ENCODE data around the gene PCSK4. TPM values are rescaled to one million over a fixed set of nuclear protein-coding genes. Genes with fewer than 3 reads are reported as not detected.

Gene PCSK4
- total RNA-seq, 1 experiment from 2014 or later = 7.2 TPM

GRCh38 chr19:1491114-1491848 lies 1.1 kb upstream of the PCSK4 start, which contains the start of gene REEP6:
TSS of gene REEP6 (plus strand) at chr19:1491181. CDS start at chr19:1491270, 89 bp downstream.
- Histone ChIP-seq H3K4me1 (ENCODE audit: insufficient read depth, low read length, poor library complexity, severe bottlenecking) (peaks cover 11% of the 10 kb centered on the region), H3K27me3 (replicated peaks; ENCODE audit: insufficient read depth, low read depth, low read length, poor library complexity) (no peaks in the 10 kb centered on the region), H3K27ac (ENCODE audit: low read depth, low read length, poor library complexity, severe bottlenecking) (peak within 1 kb of the TSS; percentile 83), H3K4me3 (ENCODE audit: low read depth, low read length, poor library complexity, severe bottlenecking) (peak within 1 kb of the TSS; percentile 56), H3K9me3 (ENCODE audit: low read depth, low read length, poor library complexity, severe bottlenecking) (no peaks in the 10 kb centered on the region), H3K36me3 (ENCODE audit: insufficient read depth, low read length, poor library complexity, severe bottlenecking) (no peaks in the 10 kb centered on the region)
- CTCF ChIA-PET = interaction anchor here (0.6 to 1.0 kb wide), 4 partner anchors 37 to 181 kb away, joined by 3 to 19 read pairs (median 5); no protein-coding TSS in a partner anchor
- POLR2A ChIA-PET (ENCODE audit: low non-redundant PET) = interaction anchor here (0.7 kb wide), 2 partner anchors 41 to 77 kb away, joined by 6 to 13 read pairs; no protein-coding TSS in a partner anchor
- DNase-seq (ENCODE audit: low spot score) = no peak
- no peak for TF ChIP-seq CTCF (conservative IDR thresholded peaks at IDR 0.05; ENCODE audit: low read depth, low read length)
- no peak for TF ChIP-seq EZH2 (IDR thresholded peaks at IDR 0.05; ENCODE audit: borderline replicate concordance, low read depth, low read length, poor library complexity, severe bottlenecking)
- intact Hi-C loops (cut with micrococcal nuclease; ENCODE audit: unreplicated experiment) = no loop called here
- no TSS peak for BruUV-seq (replicated peaks)

GRCh38 chr19:1489463-1490310 lies 463 bp downstream of the PCSK4 start:
- intact Hi-C loops (cut with micrococcal nuclease; ENCODE audit: unreplicated experiment) = no loop called here
- no peak for TF ChIP-seq CTCF (conservative IDR thresholded peaks at IDR 0.05; ENCODE audit: low read depth, low read length)
- no peak for TF ChIP-seq EZH2 (IDR thresholded peaks at IDR 0.05; ENCODE audit: borderline replicate concordance, low read depth, low read length, poor library complexity, severe bottlenecking)
- ChIA-PET CTCF (no interaction called here), POLR2A (ENCODE audit: low non-redundant PET) (no interaction called here)
- BruUV-seq (replicated peaks) = no TSS peak
- Histone ChIP-seq H3K4me3 (ENCODE audit: low read depth, low read length, poor library complexity, severe bottlenecking) (peak overlapping the region; percentile 56), H3K4me1 (ENCODE audit: insufficient read depth, low read length, poor library complexity, severe bottlenecking) (peaks cover 11% of the 10 kb centered on the region), H3K9me3 (ENCODE audit: low read depth, low read length, poor library complexity, severe bottlenecking) (no peaks in the 10 kb centered on the region), H3K27me3 (replicated peaks; ENCODE audit: insufficient read depth, low read depth, low read length, poor library complexity) (no peaks in the 10 kb centered on the region), H3K36me3 (ENCODE audit: insufficient read depth, low read length, poor library complexity, severe bottlenecking) (no peaks in the 10 kb centered on the region), H3K27ac (ENCODE audit: low read depth, low read length, poor library complexity, severe bottlenecking) (peak overlapping the region; percentile 83)
- no peak for DNase-seq (ENCODE audit: low spot score)

- Histone ChIP-seq H3K27ac (ENCODE audit: low read depth, low read length, poor library complexity, severe bottlenecking) (no peak overlapping the region), H3K9me3 (ENCODE audit: low read depth, low read length, poor library complexity, severe bottlenecking) (no peaks in the 10 kb centered on the region), H3K36me3 (ENCODE audit: insufficient read depth, low read length, poor library complexity, severe bottlenecking) (no peaks in the 10 kb centered on the region), H3K4me3 (ENCODE audit: low read depth, low read length, poor library complexity, severe bottlenecking) (no peak overlapping the region), H3K4me1 (ENCODE audit: insufficient read depth, low read length, poor library complexity, severe bottlenecking) (peaks cover 11% of the 10 kb centered on the region), H3K27me3 (replicated peaks; ENCODE audit: insufficient read depth, low read depth, low read length, poor library complexity) (no peaks in the 10 kb centered on the region)
- BruUV-seq (replicated peaks) = no TSS peak
- ChIA-PET POLR2A (ENCODE audit: low non-redundant PET) (no interaction called here), CTCF (interaction anchor here (0.7 kb wide), 1 partner anchor 215 kb away, joined by 5 read pairs; no protein-coding TSS in a partner anchor)
- intact Hi-C loops (cut with micrococcal nuclease; ENCODE audit: unreplicated experiment) = no loop called here
- no peak for TF ChIP-seq CTCF (conservative IDR thresholded peaks at IDR 0.05; ENCODE audit: low read depth, low read length)
- no peak for TF ChIP-seq EZH2 (IDR thresholded peaks at IDR 0.05; ENCODE audit: borderline replicate concordance, low read depth, low read length, poor library complexity, severe bottlenecking)
- no peak for DNase-seq (ENCODE audit: low spot score)
Measured at GRCh38 chr19:1488282-1488601, 1.9 kb downstream of the PCSK4 start.
